ENCODE data around the gene B9D2. TPM values are rescaled to one million over a fixed set of nuclear protein-coding genes. Genes with fewer than 3 reads are reported as not detected.

The B9D2 gene
- polyA plus RNA-seq, 1 of the 3 experiments (the other 2 are of a cell fraction), result 13.3 TPM

DNA sequence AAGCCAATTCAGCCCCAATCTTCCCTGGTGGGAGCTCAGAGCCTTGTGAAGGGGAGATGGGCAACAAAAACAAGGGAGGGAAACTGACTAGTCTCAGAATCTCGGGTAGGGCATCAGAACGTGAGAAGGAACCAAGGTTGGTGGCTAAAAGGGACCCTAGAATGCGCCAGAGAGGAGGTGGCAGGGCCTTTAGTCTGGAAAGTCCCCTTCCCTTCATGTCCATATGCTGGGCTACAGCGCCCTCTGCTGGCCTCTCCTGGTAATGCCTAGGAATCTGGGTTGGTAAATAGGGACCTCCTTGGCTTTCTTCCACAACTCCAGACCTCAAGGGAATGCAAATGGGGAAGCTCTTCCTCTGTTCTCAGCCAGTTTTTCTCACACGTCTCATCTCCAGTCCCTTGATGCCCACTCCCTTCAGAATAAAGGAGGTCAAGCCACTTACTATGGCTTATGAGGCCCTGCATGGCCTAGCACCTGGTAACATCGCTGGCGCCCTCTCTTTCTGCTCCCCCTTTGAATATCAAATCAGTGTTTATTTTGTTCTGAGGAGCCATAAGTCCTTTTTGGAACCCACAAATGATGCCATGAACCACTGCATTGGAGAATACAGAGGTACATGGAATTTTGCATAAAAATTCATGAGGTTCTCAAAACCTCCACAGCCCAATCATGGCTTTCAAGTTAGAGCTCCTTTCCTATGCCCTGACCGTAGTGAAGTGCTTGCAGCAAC is 55.3 kb downstream of the B9D2 start (continued):
- TF ChIP-seq, protein P1, sequence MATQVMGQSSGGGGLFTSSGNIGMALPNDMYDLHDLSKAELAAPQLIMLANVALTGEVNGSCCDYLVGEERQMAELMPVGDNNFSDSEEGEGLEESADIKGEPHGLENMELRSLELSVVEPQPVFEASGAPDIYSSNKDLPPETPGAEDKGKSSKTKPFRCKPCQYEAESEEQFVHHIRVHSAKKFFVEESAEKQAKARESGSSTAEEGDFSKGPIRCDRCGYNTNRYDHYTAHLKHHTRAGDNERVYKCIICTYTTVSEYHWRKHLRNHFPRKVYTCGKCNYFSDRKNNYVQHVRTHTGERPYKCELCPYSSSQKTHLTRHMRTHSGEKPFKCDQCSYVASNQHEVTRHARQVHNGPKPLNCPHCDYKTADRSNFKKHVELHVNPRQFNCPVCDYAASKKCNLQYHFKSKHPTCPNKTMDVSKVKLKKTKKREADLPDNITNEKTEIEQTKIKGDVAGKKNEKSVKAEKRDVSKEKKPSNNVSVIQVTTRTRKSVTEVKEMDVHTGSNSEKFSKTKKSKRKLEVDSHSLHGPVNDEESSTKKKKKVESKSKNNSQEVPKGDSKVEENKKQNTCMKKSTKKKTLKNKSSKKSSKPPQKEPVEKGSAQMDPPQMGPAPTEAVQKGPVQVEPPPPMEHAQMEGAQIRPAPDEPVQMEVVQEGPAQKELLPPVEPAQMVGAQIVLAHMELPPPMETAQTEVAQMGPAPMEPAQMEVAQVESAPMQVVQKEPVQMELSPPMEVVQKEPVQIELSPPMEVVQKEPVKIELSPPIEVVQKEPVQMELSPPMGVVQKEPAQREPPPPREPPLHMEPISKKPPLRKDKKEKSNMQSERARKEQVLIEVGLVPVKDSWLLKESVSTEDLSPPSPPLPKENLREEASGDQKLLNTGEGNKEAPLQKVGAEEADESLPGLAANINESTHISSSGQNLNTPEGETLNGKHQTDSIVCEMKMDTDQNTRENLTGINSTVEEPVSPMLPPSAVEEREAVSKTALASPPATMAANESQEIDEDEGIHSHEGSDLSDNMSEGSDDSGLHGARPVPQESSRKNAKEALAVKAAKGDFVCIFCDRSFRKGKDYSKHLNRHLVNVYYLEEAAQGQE (IDR thresholded peaks at IDR 0.05; ENCODE audit: low read depth, low read length), result 0 out of 2 replicates have a peak, but pooled peaks have one; percentile 10
- TF ChIP-seq, protein P2, sequence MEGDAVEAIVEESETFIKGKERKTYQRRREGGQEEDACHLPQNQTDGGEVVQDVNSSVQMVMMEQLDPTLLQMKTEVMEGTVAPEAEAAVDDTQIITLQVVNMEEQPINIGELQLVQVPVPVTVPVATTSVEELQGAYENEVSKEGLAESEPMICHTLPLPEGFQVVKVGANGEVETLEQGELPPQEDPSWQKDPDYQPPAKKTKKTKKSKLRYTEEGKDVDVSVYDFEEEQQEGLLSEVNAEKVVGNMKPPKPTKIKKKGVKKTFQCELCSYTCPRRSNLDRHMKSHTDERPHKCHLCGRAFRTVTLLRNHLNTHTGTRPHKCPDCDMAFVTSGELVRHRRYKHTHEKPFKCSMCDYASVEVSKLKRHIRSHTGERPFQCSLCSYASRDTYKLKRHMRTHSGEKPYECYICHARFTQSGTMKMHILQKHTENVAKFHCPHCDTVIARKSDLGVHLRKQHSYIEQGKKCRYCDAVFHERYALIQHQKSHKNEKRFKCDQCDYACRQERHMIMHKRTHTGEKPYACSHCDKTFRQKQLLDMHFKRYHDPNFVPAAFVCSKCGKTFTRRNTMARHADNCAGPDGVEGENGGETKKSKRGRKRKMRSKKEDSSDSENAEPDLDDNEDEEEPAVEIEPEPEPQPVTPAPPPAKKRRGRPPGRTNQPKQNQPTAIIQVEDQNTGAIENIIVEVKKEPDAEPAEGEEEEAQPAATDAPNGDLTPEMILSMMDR (IDR thresholded peaks at IDR 0.05), result peak; percentile 95
- TF ChIP-seq ELF1 (IDR thresholded peaks at IDR 0.05) (no peak), TCF12 (IDR thresholded peaks at IDR 0.05) (no peak), TEAD4 (IDR thresholded peaks at IDR 0.05; ENCODE audit: borderline replicate concordance, insufficient read depth) (no peak)

DNA sequence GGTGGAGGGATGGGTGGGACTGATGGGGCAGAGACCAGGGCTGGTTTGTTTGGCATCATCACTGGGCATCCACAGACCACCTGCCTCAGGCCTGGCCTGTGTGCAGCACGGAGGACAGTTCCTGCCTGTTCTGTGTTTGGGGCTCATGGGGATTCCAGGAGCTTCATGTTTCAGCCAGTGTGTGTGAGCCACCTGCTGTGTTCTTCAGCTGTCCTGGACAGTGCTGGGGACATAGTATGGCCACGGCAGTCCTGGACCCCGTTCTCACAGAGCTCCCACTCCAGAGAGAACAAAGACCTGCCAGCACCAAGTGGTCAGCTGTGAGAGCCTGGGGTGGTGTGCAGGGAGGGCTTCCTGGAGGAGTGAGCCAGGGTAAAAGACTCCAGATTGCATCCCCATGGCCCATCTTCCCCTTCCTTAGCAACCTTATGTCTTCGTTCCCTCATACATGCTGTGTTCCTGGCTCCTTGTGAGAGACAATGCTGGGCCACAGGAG is 55.9 kb downstream of the B9D2 start:
- 68% methylated on average over 3 of the region's 4 CpGs for WGBS (ENCODE audit: low lambda C conversion rate)
- CTCF ChIA-PET, result interaction anchor here (0.6 to 5.5 kb wide), 26 partner anchors 10 to 338 kb away, joined by 3 to 105 read pairs (median 6); partner anchors contain the start of genes DMAC2, HNRNPUL1 and TGFB1
- TF ChIP-seq SIN3A (IDR thresholded peaks at IDR 0.05; ENCODE audit: borderline replicate concordance, low read depth, low read length) (no peak), EZH2phosphoT487 (IDR thresholded peaks at IDR 0.05; ENCODE audit: borderline replicate concordance, low read depth) (no peak), RFX5 (IDR thresholded peaks at IDR 0.05; ENCODE audit: low read length) (no peak), ELF1 (IDR thresholded peaks at IDR 0.05) (no peak), FOXJ3 (CRISPR knock-in tag; IDR thresholded peaks at IDR 0.05) (no peak), NFIC (IDR thresholded peaks at IDR 0.05; ENCODE audit: borderline replicate concordance) (no peak)
- TF ChIP-seq, protein P3, sequence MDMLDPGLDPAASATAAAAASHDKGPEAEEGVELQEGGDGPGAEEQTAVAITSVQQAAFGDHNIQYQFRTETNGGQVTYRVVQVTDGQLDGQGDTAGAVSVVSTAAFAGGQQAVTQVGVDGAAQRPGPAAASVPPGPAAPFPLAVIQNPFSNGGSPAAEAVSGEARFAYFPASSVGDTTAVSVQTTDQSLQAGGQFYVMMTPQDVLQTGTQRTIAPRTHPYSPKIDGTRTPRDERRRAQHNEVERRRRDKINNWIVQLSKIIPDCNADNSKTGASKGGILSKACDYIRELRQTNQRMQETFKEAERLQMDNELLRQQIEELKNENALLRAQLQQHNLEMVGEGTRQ (IDR thresholded peaks at IDR 0.05; ENCODE audit: borderline replicate concordance, low read depth, low read length), result no peak
- TF ChIP-seq, protein P1 (IDR thresholded peaks at IDR 0.05; ENCODE audit: low read depth, low read length), result no peak
- TF ChIP-seq, protein P2 (IDR thresholded peaks at IDR 0.05), result no peak
- TF ChIP-seq, protein P4, sequence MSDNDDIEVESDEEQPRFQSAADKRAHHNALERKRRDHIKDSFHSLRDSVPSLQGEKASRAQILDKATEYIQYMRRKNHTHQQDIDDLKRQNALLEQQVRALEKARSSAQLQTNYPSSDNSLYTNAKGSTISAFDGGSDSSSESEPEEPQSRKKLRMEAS (IDR thresholded peaks at IDR 0.05; ENCODE audit: low read depth), result no peak
- TF ChIP-seq, protein P5, sequence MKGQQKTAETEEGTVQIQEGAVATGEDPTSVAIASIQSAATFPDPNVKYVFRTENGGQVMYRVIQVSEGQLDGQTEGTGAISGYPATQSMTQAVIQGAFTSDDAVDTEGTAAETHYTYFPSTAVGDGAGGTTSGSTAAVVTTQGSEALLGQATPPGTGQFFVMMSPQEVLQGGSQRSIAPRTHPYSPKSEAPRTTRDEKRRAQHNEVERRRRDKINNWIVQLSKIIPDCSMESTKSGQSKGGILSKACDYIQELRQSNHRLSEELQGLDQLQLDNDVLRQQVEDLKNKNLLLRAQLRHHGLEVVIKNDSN (IDR thresholded peaks at IDR 0.05; ENCODE audit: borderline replicate concordance, low read depth), result no peak
- peaks cover 32% of the 10 kb centered on the region for H3K79me2 ChIP-seq (ENCODE audit: insufficient read depth)
- no peaks in the 10 kb centered on the region; the same call in 1 of the 2 replicates for H4K20me1 ChIP-seq (ENCODE audit: insufficient read depth)
- H2AFZ ChIP-seq (ENCODE audit: low read depth), result no peak overlapping the region
- no peak overlapping the region for H3K4me2 ChIP-seq
- H3K27ac ChIP-seq (ENCODE audit: low read depth in 2 of 2, low read length in 1 of 2), result peak overlapping the region; percentile 36 to 95; a peak in 3 of 4 replicates
- H3K9me2 ChIP-seq, result no peaks in the 10 kb centered on the region
- peaks cover 51 to 52% of the 10 kb centered on the region in 2 experiments for H3K36me3 ChIP-seq (replicated peaks in 1 of 2; ENCODE audit: control insufficient read depth in 1 of 2, insufficient read depth in 2 of 2, low read length in 1 of 2)
- no peak overlapping the region for H3K9ac ChIP-seq
- H3K4me1 ChIP-seq (ENCODE audit: control insufficient read depth in 1 of 2, insufficient read depth in 2 of 2, low read depth in 1 of 2, low read length in 1 of 2), result peaks cover 14 to 19% of the 10 kb centered on the region in 2 experiments; a peak in 3 of 4 replicates
- H3F3A ChIP-seq (replicated peaks; ENCODE audit: insufficient read depth), result peaks cover 72% of the 10 kb centered on the region
- H3K4me3 ChIP-seq (ENCODE audit: low read depth in 2 of 2, low read length in 1 of 2), result no peak overlapping the region; a peak in 1 of 4 replicates
- POLR2A ChIA-PET, result interaction anchor here (0.7 kb wide), 1 partner anchor 44 kb away, joined by 6 read pairs; the partner anchor contains the start of gene HNRNPUL1
- H3K27me3 ChIP-seq (ENCODE audit: insufficient read depth), result no peaks in the 10 kb centered on the region
- H3K9me3 ChIP-seq, result no peaks in the 10 kb centered on the region
- no peak for DNase-seq

All from SK-N-SH (cell line).